Adrenal gland (tissue), 5 donors: ENCODE data around the gene CCT2.

Experiments used
- POLR2A ChIP-seq, 2 donors: fragments of 450-650 bp; IDR thresholded peaks; one replicate each; pipeline ENCODE4 v1.6.1; 2017; ENCODE audit warnings: antibody characterized with exemption in 2 of 2, mild to moderate bottlenecking in 2 of 2, moderate library complexity in 1 of 2
- TF ChIP-seq, protein P1 (sequence below), 6 experiments: fragments of 450-650 bp in 4 of 6; fragments of 200-600 bp in 2 of 6; sonication (generic) in 1 of 6; IDR thresholded peaks; 1 replicate in 5 of 6; 2 replicates in 1 of 6; pipeline versions ENCODE4 v1.5.1 to v1.8.0; 2016 to 2021; ENCODE audit warnings: antibody characterized with exemption in 6 of 6, mild to moderate bottlenecking in 2 of 6, moderate library complexity in 1 of 6
- donor health status: DM: no; HTN: no; CAD: no.

DNA sequence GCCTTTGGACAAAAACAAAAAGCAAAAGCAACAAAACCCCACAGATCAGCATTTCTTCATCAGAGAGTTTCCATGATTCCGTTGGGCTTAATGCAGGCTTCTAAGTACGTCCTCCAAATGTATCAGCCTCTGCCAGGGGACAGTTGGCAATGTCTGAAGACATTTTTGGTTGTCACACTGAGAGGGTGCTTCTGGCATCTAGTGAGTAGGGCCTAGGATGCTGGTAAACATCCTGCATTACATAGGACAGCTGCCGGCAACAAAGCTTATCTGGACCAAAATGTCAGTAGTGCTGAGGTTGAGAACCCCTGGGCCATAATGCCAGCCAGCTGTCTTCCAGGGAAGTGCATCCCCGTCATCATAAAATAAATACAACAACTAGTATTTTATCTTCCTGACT, 34.8 kb downstream of the CCT2 start:
- TF ChIP-seq POLR2A (IDR thresholded peaks at IDR 0.05) = no peak
- TF ChIP-seq, protein P1, sequence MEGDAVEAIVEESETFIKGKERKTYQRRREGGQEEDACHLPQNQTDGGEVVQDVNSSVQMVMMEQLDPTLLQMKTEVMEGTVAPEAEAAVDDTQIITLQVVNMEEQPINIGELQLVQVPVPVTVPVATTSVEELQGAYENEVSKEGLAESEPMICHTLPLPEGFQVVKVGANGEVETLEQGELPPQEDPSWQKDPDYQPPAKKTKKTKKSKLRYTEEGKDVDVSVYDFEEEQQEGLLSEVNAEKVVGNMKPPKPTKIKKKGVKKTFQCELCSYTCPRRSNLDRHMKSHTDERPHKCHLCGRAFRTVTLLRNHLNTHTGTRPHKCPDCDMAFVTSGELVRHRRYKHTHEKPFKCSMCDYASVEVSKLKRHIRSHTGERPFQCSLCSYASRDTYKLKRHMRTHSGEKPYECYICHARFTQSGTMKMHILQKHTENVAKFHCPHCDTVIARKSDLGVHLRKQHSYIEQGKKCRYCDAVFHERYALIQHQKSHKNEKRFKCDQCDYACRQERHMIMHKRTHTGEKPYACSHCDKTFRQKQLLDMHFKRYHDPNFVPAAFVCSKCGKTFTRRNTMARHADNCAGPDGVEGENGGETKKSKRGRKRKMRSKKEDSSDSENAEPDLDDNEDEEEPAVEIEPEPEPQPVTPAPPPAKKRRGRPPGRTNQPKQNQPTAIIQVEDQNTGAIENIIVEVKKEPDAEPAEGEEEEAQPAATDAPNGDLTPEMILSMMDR (IDR thresholded peaks at IDR 0.05) = no peak
